Calu3 (cell line): Measurements from ENCODE around the gene IFITM1. TPM values are rescaled to one million over a fixed set of nuclear protein-coding genes. Genes with fewer than 3 reads are reported as not detected.
A peak's percentile ranks its signal among the peaks of the same experiment; 100 is the strongest.

Source experiments
- BruUV-seq: library from RNA; stranded (reverse); fragments of 400-500 nt; replicated peaks from 2 replicates; lab custom pipeline; 2021; lab: Mats Ljungman, UMichigan
- CTCF ChIA-PET: fragments of 300-600 bp; sonication (Branson Sonifier 250); formaldehyde crosslinking; loops from one replicate; lab custom pipeline; 2022; ENCODE audit warnings: antibody characterized with exemption; lab: Charles Lee
- DNase-seq: peaks from one replicate; pipeline ENCODE4 v3.0.0; 2022
- H3K27ac Mint-ChIP-seq: one replicate; pipeline ENCODE4 v1.8.0; 2022; ENCODE audit warnings: mixed read lengths; ENCODE audit not compliant: unreplicated experiment
- H3K27me3 Mint-ChIP-seq: one replicate; pipeline ENCODE4 v1.8.0; 2022; ENCODE audit warnings: mixed read lengths; ENCODE audit not compliant: unreplicated experiment
- H3K36me3 Mint-ChIP-seq: one replicate; pipeline ENCODE4 v1.8.0; 2022; ENCODE audit warnings: mild to moderate bottlenecking, moderate library complexity, mixed read lengths; ENCODE audit not compliant: insufficient read depth, unreplicated experiment
- H3K4me1 Mint-ChIP-seq: one replicate; pipeline ENCODE4 v1.8.0; 2022; ENCODE audit warnings: mild to moderate bottlenecking, low read depth, mixed read lengths; ENCODE audit not compliant: unreplicated experiment
- H3K4me3 Mint-ChIP-seq: one replicate; pipeline ENCODE4 v1.8.0; 2022; ENCODE audit warnings: mild to moderate bottlenecking, low read depth, moderate library complexity, mixed read lengths; ENCODE audit not compliant: unreplicated experiment
- H3K9me3 Mint-ChIP-seq: one replicate; pipeline ENCODE4 v1.8.0; 2022; ENCODE audit warnings: low read depth, mixed read lengths; ENCODE audit not compliant: unreplicated experiment
- intact Hi-C: fragments of 100-400 bp; cut with micrococcal nuclease; formaldehyde crosslinking; loops from one replicate; pipeline ENCODE4 v1.10.0; 2022; ENCODE audit not compliant: unreplicated experiment
- total RNA-seq: library from RNA; stranded (reverse); gene quantifications from 2 replicates; pipeline ENCODE4 v1.2.3, GENCODE V29; 2022
- TF ChIP-seq, protein P1 (sequence below): fragments of 200-600 bp; IDR thresholded peaks from one replicate; pipeline ENCODE4 v1.8.0; 2022; ENCODE audit warnings: antibody characterized with exemption; ENCODE audit not compliant: unreplicated experiment

IFITM1 gene
- total RNA-seq, 1 experiment from 2014 or later: 45.6 TPM

DNA sequence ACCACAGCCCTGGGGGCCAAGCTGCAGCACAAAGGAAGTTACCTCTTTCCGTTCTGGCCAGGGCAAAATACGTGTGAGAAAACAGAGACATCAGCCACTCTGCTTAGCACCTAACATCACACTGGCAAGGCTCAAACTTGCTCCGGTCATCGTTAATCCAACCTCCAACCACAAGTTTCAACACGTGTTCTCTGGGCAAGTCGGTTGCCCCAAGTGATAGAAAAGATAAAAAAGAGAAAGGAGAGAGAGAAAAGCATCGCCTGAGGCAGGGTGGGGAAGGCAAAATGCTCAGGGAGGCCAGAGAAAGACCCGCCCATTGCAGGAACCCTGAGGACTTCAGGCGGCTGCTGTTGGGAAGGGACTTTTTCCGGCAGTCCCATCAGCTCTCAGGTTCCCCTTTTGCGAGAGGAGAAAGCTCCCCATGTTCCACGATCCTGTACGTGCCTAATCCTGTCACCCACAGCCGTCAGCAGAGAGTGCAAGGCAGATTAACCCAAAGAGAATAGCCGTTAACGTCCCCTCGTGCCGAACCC lies 36.9 kb downstream of the IFITM1 start:
- no peaks in the 10 kb centered on the region for H3K9me3 Mint-ChIP-seq
- CTCF ChIA-PET: no interaction called here
- peaks cover 6% of the 10 kb centered on the region for H3K36me3 Mint-ChIP-seq
- peaks cover 30% of the 10 kb centered on the region for H3K4me1 Mint-ChIP-seq
- no peak for DNase-seq
- intact Hi-C loops: loop anchor here (10.0 kb wide), 1 partner anchor 46 kb away; the partner anchor contains the start of gene IFITM2
- no TSS peak for BruUV-seq
- peaks cover 27% of the 10 kb centered on the region for H3K27me3 Mint-ChIP-seq
- TF ChIP-seq, protein P1, sequence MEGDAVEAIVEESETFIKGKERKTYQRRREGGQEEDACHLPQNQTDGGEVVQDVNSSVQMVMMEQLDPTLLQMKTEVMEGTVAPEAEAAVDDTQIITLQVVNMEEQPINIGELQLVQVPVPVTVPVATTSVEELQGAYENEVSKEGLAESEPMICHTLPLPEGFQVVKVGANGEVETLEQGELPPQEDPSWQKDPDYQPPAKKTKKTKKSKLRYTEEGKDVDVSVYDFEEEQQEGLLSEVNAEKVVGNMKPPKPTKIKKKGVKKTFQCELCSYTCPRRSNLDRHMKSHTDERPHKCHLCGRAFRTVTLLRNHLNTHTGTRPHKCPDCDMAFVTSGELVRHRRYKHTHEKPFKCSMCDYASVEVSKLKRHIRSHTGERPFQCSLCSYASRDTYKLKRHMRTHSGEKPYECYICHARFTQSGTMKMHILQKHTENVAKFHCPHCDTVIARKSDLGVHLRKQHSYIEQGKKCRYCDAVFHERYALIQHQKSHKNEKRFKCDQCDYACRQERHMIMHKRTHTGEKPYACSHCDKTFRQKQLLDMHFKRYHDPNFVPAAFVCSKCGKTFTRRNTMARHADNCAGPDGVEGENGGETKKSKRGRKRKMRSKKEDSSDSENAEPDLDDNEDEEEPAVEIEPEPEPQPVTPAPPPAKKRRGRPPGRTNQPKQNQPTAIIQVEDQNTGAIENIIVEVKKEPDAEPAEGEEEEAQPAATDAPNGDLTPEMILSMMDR: no peak
- no peak overlapping the region for H3K27ac Mint-ChIP-seq
- H3K4me3 Mint-ChIP-seq: no peak overlapping the region

DNA sequence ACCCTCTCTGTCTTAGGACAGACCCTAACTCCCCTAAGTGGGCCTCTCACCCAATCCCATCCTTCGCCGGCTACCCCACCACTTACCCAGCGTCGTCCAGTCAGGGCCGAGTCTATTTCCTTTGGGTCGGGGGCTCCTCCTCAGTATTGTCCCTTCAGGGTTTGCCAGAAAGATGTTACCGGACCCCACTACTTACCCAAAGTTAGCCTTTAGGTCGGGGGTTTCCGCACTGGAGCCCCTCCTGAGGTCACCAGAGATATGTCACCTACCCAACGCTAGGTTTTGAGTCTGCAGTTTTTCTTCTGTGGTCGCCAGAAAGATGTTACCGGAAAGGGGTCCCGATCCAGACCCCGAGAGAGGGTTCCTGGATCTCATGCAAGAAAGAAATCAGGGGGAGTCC lies 37.6 kb downstream of the IFITM1 start:
- no peak overlapping the region for H3K4me3 Mint-ChIP-seq
- no peak overlapping the region for H3K27ac Mint-ChIP-seq
- DNase-seq: no peak
- intact Hi-C loops: loop anchor here (10.0 kb wide), 1 partner anchor 47 kb away; the partner anchor contains the start of gene IFITM2
- TF ChIP-seq, protein P1: no peak
- peaks cover 6% of the 10 kb centered on the region for H3K36me3 Mint-ChIP-seq
- H3K4me1 Mint-ChIP-seq: peaks cover 30% of the 10 kb centered on the region
- H3K27me3 Mint-ChIP-seq: peaks cover 20% of the 10 kb centered on the region
- no peaks in the 10 kb centered on the region for H3K9me3 Mint-ChIP-seq
- BruUV-seq: no TSS peak
- CTCF ChIA-PET: no interaction called here

DNA sequence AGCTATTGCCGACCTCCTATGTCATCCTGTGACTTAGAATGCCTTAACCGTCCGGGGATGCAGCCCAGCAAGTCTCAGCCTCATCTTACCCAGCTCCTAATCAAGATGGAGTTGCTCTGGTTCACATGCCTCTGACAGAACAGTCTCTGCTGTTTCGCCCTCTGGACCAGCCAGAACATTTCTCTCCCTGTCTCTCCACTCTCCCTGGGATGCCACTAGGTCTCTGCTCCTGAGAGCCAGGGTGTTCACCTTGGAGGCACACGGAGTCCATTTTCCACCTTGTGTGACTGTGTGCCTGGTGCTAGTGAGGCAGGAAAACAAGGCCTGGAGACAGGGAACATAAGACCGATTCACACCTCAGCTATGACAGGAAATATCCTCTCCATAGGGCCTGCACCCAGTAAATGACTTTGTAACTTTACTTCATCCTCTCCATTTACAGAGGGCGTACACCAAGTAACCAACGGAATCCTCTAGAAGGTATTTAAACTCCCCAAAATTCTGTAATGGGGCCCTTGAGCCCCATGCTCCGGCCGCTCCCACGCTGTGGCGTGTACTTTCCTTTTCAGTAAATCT lies 38.7 kb downstream of the IFITM1 start:
- no peak overlapping the region for H3K27ac Mint-ChIP-seq

DNA sequence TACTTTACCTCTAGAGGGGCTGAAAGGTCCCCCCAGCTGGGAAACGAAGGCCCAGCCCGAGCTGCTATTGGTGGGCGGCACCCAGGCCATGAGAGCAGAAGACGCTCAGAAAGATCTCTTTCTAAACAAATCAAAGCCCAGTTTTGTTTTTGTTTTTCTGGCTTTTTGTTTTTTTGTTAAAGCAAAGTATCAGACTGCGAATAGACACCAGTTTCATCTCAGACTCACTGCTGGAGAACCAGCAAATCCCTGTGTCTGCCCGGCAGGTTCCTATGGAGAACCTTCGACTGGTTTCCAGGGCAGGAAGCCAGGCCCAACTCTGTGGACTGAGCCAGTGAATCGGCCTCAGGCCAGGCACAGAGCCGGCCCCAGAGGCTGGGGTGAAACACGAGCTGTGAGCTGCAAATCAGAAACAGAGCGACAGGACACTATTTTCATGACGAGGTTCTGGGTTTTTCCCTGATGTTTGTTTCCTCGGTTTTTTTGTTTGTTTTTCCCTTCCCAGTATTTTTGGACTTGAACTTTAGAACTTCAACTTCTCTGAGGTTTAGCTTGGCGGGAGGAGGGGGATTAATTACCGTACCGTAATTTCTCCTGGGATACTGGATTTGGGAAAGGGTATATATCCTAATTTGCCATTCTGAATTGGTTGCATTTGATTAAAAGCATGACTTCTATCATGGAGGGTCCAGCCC lies 39.5 kb downstream of the IFITM1 start:
- CTCF ChIA-PET: no interaction called here
- BruUV-seq: no TSS peak
- intact Hi-C loops: loop anchor here (10.0 kb wide), 1 partner anchor 49 kb away; the partner anchor contains the start of gene IFITM2
- Mint-ChIP-seq H3K4me1 (peaks cover 30% of the 10 kb centered on the region), H3K36me3 (peaks cover 6% of the 10 kb centered on the region), H3K27me3 (peaks cover 20% of the 10 kb centered on the region), H3K9me3 (no peaks in the 10 kb centered on the region), H3K4me3 (no peak overlapping the region), H3K27ac (peak overlapping the region; percentile 4)
- TF ChIP-seq, protein P1: no peak
- peak; percentile 25 for DNase-seq

More for the DNA sequence above, 38.7 kb downstream of the IFITM1 start:
- peaks cover 6% of the 10 kb centered on the region for H3K36me3 Mint-ChIP-seq
- no TSS peak for BruUV-seq
- H3K4me1 Mint-ChIP-seq: peaks cover 30% of the 10 kb centered on the region
- intact Hi-C loops: loop anchor here (10.0 kb wide), 1 partner anchor 48 kb away; the partner anchor contains the start of gene IFITM2
- no peak overlapping the region for H3K4me3 Mint-ChIP-seq
- H3K9me3 Mint-ChIP-seq: no peaks in the 10 kb centered on the region
- H3K27me3 Mint-ChIP-seq: peaks cover 20% of the 10 kb centered on the region
- CTCF ChIA-PET: no interaction called here
- no peak for DNase-seq
- TF ChIP-seq, protein P1: no peak
